GM20431 (cell line): Measurements from ENCODE around the gene FAM151B.
"Not testable (repeated sequence)": the region's sequence is repeated elsewhere in the genome, so short reads cannot be mapped to it uniquely, and the experiment has no call there.

Source experiments
- in situ Hi-C: fragments of 300-500 bp; cut with MseI, MboI; formaldehyde crosslinking; loops from one replicate; pipeline ENCODE4 v1.15.0; 2020; ENCODE audit warnings: low sequenced_read_pairs; ENCODE audit not compliant: unreplicated experiment

The FAM151B gene, protein sequence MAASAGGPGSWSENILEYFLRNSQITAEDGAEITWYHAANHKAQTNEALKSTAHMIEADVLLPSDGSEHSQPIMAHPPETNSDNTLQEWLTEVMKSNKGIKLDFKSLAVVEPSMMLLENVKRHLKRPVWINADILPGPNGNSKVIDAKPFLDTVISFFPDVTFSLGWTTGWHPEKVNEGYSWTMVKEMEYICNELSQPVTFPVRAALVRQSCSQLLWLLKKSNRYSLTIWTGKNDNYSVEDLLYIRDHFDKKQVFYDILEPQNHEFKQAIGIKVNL

DNA sequence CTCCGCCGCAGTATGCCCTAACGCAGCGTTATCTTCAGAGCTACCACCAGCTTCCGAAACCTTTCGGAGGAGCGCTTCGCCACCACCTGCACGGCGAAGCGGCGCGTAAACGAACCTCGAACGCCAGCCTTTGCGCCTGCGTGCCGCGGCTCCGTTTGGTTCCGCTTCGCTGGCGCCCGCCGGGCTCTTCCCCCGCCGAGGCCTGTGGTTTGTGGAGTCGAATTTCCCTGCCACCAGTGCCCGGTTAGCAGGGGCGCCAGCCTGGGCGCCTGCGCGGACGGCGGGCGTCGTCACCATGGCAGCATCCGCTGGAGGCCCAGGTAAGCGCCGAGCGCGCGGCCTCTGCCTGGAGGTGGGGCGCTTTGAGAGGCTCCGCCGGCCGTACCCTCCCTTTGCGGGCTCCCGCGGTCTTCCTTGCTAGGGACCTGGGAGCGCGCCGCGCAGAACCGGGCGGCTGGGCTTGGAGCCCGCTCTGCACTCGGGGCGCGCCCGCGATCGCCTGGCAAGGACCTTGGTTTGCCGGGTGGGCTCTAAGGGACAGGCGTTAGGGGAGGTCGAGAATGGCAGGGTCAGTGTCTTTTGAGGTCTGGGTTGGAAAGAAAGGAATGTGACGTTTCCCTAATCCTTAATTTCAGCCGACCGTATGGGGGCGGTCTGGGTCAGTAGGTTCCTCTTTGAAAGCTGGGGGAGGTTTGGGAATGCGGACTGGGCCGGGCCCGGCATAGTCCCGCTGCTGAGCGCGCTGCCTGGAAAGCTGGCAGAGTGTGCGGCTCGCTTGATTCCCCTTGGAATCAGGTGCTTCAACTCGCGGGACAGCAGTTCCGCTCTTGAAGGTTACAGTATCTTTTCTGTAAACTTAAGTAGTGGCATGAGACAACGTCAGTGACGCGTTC lies at the start of gene FAM151B:
TSS of gene FAM151B (plus strand) at position 272 of the 893 bp plus-strand sequence. CDS start at position 296, 24 bp downstream.
- in situ Hi-C loops: loop anchor here (25.0 kb wide), 1 partner anchor 174 kb away; the partner anchor contains the start of genes DHFR and MSH3

DNA sequence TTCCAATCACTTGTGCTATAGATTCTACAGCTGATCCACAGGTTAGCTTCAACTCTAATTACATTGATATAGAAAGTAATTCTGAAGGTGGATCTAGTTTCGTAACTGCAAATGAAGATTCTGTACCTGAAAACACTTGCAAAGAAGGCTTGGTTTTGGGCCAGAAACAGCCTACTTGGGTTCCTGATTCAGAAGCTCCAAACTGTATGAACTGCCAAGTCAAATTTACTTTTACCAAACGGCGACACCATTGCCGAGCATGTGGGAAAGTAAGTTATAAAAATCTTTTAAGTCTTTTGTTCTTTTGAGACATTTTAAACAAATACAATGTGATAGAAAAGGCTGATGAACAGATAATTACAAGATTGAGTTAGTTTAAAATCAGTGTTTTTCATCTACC lies 49.2 kb upstream of the FAM151B start:
- in situ Hi-C loops: no loop called here

DNA sequence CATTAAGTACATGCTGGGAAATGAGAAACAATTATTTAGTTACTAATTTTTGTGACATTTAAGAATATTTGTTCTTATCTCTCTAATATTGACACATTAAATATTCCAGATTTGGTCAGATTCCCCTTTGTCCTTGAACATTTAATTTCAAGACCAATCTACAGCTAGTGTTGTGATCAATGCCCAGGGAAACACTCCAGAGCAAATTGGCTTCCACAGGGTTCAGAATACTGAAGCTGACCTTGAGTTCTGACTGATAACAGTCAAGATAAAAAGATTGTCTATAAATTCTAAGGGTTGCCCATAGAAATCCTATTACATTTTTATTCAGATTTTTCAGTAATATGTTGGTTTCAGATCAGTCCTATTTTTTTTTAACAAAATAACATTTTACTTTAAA lies 48.7 kb upstream of the FAM151B start:
- in situ Hi-C loops: no loop called here

DNA sequence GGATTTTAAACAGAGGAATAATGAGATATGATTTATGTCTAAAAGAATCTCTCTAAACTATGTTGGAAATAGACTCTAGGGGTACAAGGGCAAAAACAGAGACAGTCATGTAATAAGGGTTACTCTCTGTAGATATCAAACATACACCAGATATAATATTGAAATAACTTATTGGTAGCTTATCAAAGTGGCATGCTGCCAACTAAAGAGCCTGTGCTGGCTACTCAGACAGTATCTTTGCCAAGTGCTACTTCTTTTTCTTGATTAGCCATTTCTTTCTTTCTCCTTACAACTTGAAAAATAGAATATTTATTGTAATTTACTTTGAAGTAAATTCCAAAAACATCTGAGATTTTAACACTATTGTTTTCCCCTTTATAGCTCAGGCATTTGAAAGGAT lies 45.2 kb upstream of the FAM151B start:
- in situ Hi-C loops: no loop called here

DNA sequence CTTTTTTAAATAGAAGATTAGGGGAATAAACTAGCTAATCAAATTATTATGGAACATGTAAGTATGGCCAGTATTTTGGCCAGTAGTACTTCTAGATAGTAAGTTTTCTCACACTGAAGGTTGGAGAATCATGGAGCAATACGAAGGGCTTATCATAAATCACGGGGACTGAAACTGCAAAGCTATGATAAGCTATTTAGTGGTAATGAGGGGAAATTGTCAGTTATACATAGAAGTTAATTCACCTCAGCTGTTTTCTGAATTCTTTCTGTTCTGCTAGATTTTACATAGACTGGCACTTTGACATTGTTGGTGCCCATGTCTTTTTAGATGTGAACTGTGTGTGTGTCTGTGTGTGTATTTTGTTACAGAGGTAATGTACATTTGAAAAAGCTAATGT lies 34.5 kb upstream of the FAM151B start:
- in situ Hi-C loops: no loop called here

DNA sequence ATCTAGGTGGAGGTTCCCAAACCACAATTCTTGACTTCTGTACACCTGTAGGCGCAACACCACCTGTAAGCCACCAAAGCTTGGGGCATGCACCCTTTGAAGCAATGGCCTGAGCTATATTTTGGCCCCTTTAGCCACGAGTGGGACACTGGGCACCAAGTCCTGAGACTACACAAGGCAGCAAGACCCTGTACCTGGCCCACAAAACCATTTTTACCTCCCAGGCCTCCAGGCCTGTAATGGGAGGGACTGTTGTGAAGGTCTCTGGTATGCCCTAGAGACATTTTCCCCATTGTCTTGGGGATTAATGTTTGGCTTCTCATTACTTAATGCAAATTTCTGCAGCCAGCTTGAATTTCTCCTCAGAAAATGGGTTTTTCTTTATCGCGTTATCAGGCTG lies 24.6 kb upstream of the FAM151B start:
- in situ Hi-C loops: no loop called here

DNA sequence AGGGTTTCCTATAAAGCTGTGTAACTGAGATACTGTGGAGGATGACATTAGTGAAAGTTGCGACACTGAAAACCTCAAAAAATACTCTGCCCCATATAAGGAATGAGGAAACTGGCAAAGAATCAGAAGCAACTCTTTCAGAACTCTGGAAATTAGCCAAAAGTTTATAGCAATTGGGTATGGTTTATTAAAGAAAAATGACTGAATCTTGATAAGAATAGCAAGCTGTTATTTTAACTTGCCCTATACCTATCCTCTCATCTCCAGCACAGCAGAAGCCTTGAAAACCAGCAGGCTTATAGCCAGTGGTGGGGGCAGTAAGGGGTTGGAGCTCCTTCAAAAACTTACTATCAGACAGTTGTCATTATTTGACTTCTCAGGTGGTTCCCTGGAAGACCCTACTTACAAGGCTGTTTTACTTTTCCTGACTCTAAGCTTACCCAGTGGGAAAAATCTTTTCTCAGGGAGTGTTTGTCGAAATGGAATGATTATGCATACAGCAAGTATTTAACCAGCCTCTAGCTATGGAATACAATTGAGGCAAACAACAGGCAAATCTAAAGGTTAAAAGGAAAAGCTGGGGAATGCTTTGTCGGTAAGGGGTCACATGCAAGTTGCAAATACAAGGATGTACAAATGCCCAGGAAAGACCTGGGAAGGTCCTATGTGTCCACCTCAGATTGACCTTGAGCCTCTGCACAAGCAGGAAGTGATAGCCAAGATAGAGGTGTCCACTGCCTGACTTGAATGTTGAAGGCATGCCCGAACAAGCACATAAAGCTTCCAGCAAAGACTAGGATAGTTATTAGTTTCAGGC lies 21.0 kb upstream of the FAM151B start:
- in situ Hi-C loops: no loop called here

DNA sequence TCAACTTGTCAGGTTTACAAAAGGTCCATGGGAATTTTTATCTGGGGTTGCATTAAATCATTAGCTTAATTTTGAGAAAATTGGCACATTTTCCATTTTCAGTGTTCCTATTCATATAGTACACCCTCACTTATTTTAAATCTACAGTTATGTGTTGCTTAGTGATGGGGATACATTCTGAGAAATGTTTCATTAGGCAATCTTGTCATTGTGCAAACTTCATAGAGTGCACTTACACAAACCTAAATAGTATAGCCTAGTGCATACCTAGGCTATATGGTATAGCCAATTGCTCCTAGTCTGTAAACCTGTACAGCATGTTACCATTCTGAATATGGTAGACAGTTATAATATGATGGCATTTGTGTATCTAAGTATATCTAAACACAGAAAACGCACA lies 19.8 kb upstream of the FAM151B start:
- in situ Hi-C loops: no loop called here

DNA sequence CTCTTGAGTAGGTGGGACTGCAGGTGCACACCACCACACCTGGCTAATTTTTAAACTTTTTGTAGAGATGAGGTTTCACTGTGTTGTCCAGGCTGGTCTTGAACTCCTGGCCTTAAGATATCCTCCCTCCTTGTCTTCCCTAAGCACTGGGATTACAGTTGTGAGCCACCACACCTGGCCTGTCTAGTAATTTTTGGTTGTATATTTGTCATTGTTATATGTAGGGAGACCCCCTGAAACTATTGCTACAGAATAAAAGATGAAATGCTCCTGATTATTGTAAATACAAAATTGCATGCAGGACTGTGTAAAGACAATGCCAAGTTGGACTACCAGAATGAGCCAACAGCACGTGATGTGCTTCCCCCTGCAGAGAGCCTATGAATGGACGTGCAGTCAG lies 17.3 kb upstream of the FAM151B start:
- in situ Hi-C loops: not testable (repeated sequence)

DNA sequence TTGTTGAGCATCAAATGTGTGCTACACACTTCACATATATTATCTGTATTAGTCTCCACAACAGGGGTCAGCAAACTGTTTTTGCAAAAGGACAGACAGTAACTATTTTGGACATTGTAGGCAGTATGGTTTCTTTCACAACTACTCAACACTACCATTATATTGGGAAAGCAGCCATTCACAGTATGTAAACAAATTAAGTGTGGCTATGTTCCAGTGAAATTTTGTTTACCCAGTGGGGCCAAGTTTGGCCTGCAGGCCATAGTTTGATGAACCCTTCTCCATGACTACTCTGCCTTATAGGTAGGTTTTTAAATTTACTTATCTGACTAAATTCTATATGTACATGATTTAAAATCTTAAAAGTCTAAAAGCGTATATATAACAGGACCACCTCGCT lies 13.0 kb upstream of the FAM151B start:
- in situ Hi-C loops: loop anchor here (25.0 kb wide), 1 partner anchor 187 kb away; the partner anchor contains the start of genes DHFR and MSH3

DNA sequence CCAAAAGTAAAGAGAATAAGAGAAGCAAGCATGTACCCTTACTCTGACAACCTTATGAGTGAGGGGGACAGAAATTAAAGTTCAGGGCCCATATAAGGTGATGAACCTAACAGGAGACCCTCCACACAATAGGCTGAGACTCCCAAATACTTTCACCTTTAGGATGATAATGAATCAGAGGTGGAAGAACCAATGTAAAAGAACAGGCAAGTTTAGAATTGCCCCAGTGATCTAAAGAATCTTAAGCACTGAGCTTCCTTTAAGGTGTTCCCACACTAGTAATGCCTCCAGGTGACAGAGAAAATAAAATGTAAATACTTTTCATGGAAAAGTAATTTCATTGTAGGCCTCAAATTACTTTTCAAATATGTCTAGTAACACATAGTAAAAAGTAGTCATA lies 8.2 kb upstream of the FAM151B start:
- in situ Hi-C loops: loop anchor here (25.0 kb wide), 1 partner anchor 183 kb away; the partner anchor contains the start of genes DHFR and MSH3

DNA sequence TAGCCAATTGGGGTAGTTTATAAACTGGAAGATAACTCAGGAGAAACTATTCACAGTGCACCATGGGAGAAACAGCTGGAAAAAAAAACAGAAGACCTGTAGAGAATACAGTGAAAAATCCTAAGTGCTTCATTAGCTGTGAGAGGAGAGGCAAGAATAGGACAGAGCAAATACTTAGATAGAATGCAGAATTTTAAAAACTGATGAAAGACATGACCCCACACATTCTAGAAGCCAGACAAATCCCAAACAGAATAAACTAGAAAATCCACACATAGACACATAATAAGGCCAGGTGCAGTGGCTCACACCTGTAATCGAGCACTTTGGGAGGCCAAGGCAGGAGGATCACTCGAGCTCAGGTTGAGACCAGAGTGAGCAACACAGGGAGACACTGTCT lies 7.5 kb upstream of the FAM151B start:
- in situ Hi-C loops: loop anchor here (25.0 kb wide), 1 partner anchor 182 kb away; the partner anchor contains the start of genes DHFR and MSH3

DNA sequence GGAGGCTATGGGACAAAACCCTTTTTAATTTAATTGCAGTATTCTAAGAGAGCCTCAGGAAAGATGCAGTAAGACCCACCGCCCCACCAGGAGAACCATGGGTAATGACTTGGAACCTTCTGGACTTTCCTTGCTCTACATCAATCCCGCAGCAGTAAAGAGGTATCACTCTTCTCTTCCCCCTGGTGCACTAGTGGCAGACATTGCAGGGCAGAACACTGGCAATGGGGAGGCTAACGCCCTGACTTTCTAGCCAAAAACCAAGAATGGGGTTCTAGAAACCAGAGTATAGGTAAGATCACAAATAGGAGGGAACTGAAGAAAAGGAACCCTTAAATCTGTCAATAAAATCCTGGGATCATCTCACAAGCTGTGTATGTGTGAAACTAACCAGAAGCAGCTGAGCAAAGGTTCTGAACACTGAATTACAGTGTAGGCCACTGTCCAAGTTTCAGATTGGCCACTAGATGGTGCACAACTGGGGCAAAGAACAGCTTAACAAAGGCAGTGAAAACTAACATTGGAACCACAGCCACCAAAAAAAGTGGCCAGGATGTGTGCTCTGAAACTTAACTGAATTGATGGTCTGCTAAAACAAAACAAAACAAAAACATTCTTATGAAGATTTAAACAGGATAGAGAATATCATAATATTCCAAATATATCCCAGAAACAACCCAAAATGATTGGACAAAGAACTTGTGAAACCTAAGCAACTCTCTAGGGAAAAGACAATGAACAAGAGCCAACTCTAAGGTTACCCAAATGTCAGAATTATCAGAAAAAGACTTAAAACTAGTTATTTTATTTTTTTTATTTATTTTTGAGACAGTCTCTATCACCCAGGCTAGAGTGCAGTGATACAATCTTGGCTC lies 6.6 kb upstream of the FAM151B start:
- in situ Hi-C loops: loop anchor here (25.0 kb wide), 1 partner anchor 181 kb away; the partner anchor contains the start of genes DHFR and MSH3

DNA sequence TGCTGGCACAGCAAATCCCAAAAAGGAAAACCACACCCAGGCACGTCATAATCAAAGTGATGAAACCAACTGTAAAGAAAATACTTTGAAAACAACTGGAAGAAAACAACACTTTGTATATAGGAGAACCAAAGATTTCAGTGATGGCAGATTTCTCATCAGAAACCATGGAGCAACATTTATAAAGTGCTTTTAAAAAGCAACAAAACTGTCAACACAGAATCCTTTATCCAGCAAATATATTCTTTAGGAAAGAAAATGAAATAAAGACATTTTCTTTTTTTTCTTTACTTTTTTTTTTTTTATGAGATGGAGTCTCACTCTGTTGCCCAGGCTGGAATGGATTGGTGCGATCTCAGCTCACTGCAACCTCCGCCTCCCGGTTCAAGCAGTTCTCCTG lies 5.3 kb upstream of the FAM151B start:
- in situ Hi-C loops: loop anchor here (25.0 kb wide), 1 partner anchor 180 kb away; the partner anchor contains the start of genes DHFR and MSH3

DNA sequence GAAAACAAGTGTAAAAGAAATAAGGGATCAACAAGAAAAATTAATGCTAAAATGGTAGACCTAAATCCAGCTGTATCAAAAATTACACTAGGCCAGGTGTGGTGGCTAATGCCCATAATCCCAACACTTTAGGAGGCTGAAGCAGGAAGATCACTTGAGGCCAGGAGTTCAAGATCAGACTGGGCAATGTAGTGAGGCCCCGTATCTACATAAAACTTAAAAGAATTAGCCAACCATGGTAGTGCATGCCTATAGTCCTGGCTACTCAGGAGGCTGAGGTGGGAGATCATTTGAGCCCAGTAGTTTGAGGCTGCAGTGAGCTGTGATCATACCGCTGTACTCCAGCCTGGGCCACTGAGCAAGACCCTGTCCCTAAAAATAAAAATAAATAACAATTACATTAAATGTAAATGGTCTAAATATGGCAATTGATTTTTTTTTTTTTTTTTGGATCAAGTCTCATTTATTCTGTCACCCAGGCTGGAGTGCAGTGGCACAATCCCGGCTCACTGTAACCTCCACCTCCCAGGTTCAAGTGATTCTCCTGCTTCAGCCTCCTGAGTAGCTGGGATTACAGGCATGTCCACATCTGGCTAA lies 4.2 kb upstream of the FAM151B start:
- in situ Hi-C loops: loop anchor here (25.0 kb wide), 1 partner anchor 179 kb away; the partner anchor contains the start of genes DHFR and MSH3

DNA sequence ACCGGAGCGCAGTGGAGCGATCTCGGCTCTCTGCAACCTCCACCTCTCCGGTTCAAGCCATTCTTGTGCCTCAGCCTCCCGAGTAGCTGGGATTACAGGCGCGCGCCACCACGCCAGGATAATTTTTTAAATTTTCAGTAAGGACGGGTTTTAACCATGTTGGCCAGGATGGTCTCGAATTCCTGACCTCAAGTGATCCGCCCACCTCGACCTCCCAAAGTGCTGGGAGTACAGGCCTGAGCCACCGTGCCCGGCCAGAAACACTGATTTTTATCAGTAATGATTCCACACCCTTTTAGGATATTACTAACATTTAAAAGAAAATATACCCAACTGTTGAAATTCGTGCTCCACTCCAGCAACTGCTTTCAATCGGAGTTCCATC lies 464 bp upstream of the FAM151B start:
- in situ Hi-C loops: loop anchor here (25.0 kb wide), 1 partner anchor 175 kb away; the partner anchor contains the start of genes DHFR and MSH3

DNA sequence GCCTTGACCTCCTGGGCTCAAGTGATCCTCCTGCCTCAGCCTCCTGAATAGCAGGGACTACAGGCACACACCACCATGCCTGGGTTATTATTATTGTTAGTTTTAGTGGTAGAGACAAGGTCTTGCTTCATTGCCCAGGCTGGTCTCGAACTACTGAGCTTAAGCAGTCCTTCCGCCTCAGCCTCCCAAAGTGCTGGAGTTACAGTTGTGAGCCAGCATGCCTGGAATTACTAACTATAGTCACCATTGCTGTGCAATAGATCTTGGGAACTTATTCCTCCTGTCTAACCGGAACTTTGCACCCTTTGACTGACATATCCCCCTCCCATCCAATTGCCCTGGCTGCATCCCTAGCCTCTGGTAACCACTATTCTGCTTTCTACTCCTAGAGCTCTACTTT lies 3.4 kb downstream of the FAM151B start:
- in situ Hi-C loops: loop anchor here (25.0 kb wide), 1 partner anchor 171 kb away; the partner anchor contains the start of genes DHFR and MSH3

DNA sequence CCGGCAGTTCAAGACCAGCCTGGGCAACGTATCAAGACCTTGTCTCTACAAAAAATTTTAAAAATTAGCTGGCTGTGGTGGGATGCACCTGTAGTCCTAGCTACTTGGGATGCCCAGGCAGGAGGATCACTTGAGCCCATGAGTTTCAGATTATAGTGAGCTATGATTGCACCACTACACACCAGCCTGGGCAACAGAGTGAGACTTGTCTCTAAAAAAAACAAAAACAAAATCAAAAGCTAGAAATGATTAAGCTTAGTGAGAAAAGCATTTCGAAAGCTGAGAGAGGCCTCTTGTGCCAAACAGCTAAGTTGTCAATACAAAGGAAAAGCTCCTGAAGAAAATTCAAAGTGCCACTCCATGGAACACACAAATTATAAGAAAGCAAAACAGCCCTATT lies 4.8 kb downstream of the FAM151B start:
- in situ Hi-C loops: loop anchor here (25.0 kb wide), 1 partner anchor 170 kb away; the partner anchor contains the start of genes DHFR and MSH3
